Mesenteric fat pad (tissue), 1 donor: ENCODE data around the gene CLBA1. TPM values are rescaled to one million over a fixed set of nuclear protein-coding genes. Genes with fewer than 3 reads are reported as not detected.
A peak's percentile ranks its signal among the peaks of the same experiment; 100 is the strongest.
"Not testable (repeated sequence)": the region's sequence is repeated elsewhere in the genome, so short reads cannot be mapped to it uniquely, and the experiment has no call there.

Experiments used
- DNase-seq: peaks from one replicate; pipeline ENCODE4 v3.0.0-alpha.2; 2020; ENCODE audit warnings: low spot score
- long read RNA-seq: library from polyadenylated mRNA; unstranded; transcript quantifications from one replicate; pipeline ENCODE4 v2.0.0, GENCODE V29; 2020
- total RNA-seq: library from RNA; stranded (reverse); fragmentation: NEBNext Ultra II Directional; extraction: Animal tissue kit (Norgen Biotek cat#: 25700); gene quantifications from one replicate; pipeline ENCODE4 v1.2.1, GENCODE V29; 2021
- donor health status: DM: yes; HTN: yes; CAD: no.

CLBA1 gene
- 2.8 TPM for total RNA-seq
- long read RNA-seq, partial matches to known transcripts = 0 of 8 reads
- long read RNA-seq, other reads (novel, unspliced or antisense) = 3 of 8 reads

- peak; percentile 97 for DNase-seq
These were observed at the start of gene CLBA1 for GRCh38 chr14:104985675-104986486. TSS of gene CLBA1 (plus strand) at chr14:104985788. CDS start at chr14:104986432, 644 bp downstream.

GRCh38 chr14:104935955-104936354 lies 49.6 kb upstream of the CLBA1 start:
- DNase-seq = no peak

- DNase-seq = peak; percentile 72
These were observed 49.0 kb upstream of the CLBA1 start for GRCh38 chr14:104936361-104937155.

- peak; percentile 73 for DNase-seq
These were observed 48.4 kb upstream of the CLBA1 start for GRCh38 chr14:104937161-104937560.

GRCh38 chr14:104937694-104938365 lies 47.8 kb upstream of the CLBA1 start:
- DNase-seq = peak; percentile 60

- no peak for DNase-seq
These were observed 47.2 kb upstream of the CLBA1 start for GRCh38 chr14:104938436-104938835.

DNA sequence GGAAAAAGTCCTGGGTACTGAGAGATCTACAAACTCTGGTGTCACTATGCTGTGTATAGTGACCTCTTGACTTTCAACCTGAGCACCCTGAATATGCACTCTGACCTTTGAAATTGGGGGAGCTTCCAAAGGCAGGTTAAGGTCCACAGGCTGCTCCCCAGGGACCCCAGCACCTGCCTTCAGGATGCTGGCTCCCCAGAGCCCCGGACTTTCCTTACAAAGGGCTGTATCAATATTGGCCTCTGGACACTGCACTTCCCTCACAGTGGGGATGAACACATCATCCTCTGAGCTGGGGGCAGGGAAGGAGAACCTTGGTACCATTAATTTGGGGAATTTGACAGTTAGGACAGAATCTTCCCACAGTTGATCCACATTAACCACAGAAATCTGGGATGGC lies 46.6 kb upstream of the CLBA1 start:
- peak; percentile 51 for DNase-seq

DNA sequence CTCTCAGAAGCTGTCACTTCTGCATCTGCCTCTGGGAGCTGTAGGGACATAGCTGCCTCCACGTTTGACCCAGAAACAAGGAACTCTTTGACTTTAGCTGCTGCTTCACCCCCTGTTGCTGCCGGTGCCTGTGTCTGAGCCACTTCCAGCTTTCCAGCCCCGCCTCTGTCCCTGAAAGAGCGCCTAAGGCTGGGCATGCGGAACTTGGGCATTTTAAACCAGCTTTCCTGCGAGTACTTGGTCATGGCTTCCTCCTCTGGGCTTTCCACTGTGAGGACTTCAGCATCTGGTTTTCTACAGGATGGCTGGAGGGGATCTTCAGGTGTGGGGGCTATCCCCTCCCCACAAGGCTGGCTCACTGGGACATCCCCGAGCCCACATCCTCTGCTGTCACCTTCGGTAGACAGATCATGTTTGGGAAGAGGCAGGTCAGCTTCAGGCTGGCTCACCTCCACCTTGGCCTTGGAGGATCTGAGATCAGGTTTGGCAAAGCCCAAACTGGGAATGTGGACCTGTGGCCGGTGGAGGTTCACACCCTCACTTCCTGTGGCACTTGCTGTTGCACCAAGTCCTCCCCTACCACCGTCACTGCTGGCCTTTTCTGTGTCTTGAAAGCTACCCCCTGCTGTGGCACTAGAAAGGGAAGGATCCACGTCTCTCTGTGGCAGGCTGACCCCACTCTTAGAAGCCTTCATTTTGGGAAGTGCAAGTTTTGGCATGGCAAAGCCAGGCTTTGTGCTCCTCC lies 45.8 kb upstream of the CLBA1 start:
- no peak for DNase-seq

GRCh38 chr14:104940526-104941150 lies 45.0 kb upstream of the CLBA1 start:
- DNase-seq = no peak

GRCh38 chr14:104941508-104942365 lies 43.9 kb upstream of the CLBA1 start:
- DNase-seq = no peak

- no peak for DNase-seq
These were observed 43.0 kb upstream of the CLBA1 start for GRCh38 chr14:104942586-104942985.

DNA sequence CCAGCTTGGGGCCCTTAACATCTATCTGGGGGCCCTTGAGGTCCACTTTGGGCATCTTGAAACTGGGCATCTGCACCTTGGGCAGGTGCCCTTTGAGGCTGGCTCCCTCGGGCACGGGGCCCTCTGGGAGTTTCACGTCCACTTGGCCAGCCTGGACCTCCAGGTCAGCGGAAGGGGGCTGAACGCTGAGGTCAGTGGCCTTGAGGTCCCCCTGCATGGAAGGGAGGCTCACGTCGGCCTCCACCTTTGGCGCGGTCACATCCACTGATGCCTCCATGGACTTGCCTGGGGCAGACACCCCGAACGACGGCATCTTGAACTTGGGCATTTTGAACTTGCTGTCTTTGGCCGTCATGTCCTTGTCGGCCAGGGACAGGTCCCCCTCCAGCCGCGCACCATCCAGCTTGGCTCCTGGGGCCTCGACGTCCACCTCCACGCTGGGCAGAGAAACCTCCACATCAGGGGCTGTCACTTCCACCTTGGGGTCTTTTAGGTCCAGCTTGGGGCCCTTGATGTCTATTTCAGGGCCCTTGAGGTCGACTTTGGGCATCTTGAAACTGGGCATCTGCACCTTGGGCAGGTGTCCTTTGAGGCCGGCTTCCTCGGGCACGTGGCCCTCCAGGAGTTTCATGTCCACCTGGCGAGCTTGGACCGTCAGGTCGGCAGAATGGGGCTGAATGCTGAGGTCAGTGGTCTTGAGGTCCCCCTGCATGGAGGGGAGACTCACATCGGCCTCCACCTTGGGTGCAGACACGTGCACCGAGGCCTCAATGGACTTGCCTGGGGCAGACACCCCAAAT lies 42.2 kb upstream of the CLBA1 start:
- DNase-seq = not testable (repeated sequence)

DNA sequence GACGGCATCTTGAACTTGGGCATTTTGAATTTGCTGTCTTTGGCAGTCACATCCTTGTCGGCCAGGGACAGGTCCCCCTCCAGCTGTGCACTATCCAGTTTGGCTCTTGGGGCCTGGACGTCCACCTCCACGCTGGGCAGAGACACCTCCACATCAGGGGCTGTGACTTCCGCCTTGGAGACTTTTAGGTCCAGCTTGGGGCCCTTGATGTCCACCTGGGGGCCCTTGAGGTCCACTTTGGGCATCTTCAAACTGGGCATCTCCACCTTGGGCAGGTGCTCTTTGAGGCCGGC lies 41.6 kb upstream of the CLBA1 start:
- not testable (repeated sequence) for DNase-seq

GRCh38 chr14:104944436-104945205 lies 41.0 kb upstream of the CLBA1 start:
- DNase-seq = not testable (repeated sequence)

GRCh38 chr14:104945266-104945665 lies 40.3 kb upstream of the CLBA1 start:
- DNase-seq = not testable (repeated sequence)

DNA sequence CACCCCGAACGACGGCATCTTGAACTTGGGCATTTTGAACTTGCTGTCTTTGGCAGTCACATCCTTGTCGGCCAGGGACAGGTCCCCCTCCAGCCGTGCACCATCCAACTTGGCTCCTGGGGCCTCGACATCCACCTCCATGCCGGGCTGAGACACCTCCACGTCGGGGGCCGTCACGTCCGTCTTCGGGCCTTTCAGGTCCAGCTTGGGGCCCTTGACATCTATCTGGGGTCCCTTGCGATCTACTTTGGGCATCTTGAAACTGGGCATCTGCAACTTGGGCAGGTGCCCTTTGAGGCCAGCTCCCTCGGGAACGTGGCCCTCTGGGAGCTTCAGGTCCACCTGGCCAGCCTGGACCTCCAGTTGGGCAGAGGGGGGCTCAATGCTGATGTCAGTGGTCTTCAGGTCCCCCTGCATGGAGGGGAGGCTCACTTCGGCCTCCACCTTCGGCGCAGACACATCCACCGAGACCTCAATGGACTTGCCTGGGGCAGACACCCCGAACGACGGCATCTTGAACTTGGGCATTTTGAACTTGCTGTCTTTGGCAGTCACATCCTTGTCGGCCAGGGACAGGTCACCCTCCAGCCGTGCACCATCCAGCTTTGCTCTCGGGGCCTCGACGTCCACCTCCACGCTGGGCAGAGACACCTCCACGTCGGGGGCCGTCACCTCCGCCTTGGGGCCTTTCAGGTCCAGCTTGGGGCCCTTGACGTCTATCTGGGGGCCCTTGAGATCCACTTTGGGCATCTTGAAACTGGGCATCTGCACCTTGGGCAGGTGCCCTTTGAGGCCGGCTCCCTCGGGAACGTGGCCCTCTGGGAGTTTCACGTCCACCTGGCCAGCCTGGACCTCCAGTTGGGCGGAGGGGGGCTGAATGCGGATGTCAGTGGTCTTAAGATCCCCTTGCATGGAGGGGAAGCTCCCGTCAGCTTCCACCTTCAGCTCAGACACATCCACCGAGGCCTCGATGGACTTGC lies 39.3 kb upstream of the CLBA1 start:
- not testable (repeated sequence) for DNase-seq

- not testable (repeated sequence) for DNase-seq
These were observed 38.4 kb upstream of the CLBA1 start for GRCh38 chr14:104947201-104947600.
